8988T (cell line): Measurements from ENCODE around the gene GSK3B.
"Not testable (repeated sequence)": the region's sequence is repeated elsewhere in the genome, so short reads cannot be mapped to it uniquely, and the experiment has no call there.

Source experiments
- DNase-seq: peaks from one replicate; pipeline ENCODE4 v3.0.0; 2011

GSK3B gene

DNA sequence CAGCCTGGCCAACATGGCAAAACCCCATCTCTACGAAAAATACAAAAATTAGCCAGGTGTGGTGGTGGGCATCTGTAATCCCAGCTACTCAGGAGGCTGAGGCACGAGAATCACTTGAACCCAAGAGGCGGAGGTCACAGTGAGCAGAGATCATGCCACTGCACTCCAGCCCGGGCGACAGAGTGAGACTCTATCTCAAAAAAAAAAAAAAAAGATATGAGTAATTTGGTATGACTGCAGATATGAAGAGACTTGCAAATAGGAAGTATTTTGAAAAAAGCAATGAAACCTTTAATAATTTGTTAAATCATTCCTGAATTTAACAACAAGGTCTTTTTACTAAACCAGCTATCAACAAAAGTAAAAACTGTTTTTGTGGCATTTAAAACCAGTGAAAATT, 42.7 kb downstream of the GSK3B start:
- not testable (repeated sequence) for DNase-seq

DNA sequence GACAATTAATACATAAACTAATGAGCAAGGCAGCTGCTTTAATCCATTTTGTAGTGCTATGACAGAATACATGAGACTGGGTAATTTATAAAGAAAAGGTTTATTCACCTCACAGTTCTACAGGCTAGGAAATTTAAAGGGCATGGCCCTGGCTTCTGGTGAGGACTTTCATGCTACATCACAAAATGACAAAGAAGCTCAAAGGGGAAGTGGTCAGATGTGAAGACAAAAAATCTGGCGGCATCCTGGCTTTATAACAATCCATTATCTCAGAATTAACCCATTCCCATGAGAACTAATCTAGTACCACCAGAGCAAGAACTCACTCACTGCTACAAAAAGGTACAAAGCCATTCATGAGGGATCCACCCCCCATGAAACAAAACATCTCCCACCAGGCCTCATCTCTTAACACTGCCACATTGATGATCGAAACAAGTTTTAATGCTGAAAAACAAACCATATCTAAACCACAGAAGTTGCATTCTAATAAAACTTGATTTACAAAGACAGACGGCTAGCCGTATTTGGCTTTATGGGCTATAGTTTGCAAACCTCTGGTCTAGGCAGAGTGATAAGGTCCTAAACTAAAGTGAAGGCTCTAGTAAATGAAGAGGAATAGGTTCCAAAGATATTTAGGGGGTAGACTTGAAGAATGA, 44.2 kb downstream of the GSK3B start:
- no peak for DNase-seq

GRCh38 chr3:120049072-120049471, 45.2 kb downstream of the GSK3B start:
- no peak for DNase-seq

GRCh38 chr3:120048355-120049041, 45.7 kb downstream of the GSK3B start:
- DNase-seq, result no peak

GRCh38 chr3:120047686-120048085, 46.6 kb downstream of the GSK3B start:
- no peak for DNase-seq

- no peak for DNase-seq
These were observed 53.4 kb downstream of the GSK3B start for GRCh38 chr3:120040813-120041377.

- DNase-seq, result no peak
These were observed 54.3 kb downstream of the GSK3B start for GRCh38 chr3:120039642-120040610.

GRCh38 chr3:120033596-120033995, 60.7 kb downstream of the GSK3B start:
- no peak for DNase-seq

- DNase-seq, result no peak
These were observed 62.7 kb downstream of the GSK3B start for GRCh38 chr3:120031561-120031960.

- no peak for DNase-seq
These were observed 64.5 kb downstream of the GSK3B start for GRCh38 chr3:120029749-120030148.

GRCh38 chr3:120028271-120029047, 65.8 kb downstream of the GSK3B start:
- DNase-seq, result no peak

DNA sequence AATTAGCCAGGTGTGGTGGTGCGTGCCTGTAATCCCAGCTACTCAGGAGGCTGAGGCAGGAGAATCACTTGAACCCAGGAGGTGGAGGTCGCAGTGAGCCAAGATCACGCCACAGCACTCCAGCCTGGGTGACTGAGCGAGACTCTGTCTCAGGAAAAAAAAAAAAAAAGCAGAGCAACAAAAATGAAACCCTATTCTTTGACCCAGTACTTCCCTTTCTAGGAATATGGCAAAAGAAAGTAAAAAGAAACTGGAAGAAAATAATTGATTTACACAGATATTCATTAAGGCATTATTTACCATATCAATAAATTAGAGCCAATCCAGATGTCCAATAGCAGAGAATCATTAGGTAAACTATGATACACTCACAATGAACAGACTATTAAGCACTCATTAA, 67.0 kb downstream of the GSK3B start:
- no peak for DNase-seq

DNA sequence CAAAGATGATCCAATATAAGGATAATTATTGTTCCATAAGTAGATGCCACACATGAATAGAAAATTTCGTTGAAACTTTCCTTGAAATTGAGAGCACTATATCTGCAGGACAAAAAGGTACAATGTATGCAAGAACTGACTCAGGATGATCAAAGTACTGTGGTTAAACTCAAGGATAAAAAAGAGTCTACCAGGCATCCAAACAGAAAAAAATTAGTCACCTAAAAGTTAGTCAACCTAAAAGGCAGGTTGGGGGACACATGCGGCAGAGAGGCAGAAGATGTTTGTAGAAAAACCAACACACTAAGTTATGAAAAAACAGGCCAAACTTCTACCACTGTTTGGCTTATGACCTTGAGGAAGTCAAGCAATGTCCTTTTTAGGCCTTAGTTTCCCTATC, 68.7 kb downstream of the GSK3B start:
- DNase-seq, result no peak

GRCh38 chr3:120024103-120024502, 70.1 kb downstream of the GSK3B start:
- DNase-seq, result no peak

DNA sequence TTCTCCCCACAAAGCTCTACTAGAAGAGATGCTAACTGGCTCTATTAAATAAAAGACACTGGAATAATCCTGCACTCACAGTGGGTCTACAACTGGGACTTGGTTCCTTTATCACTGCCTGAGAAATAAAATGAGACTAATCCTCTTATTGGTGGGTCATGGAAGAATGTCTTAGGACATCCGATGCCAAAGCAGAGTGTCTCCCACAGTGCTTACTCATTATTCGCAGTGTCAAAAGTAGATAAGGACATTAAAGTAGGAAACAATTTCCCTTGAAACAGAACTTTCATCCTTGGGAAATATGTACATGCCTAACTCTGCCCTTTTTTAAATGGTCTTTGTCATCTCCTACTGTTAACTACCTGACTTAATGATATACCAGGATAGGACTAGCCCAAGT, 71.5 kb downstream of the GSK3B start:
- DNase-seq, result no peak

- DNase-seq, result no peak
These were observed 72.7 kb downstream of the GSK3B start for GRCh38 chr3:120021523-120021922.

GRCh38 chr3:120018299-120018698, 75.9 kb downstream of the GSK3B start:
- no peak for DNase-seq

- no peak for DNase-seq
These were observed 76.6 kb downstream of the GSK3B start for GRCh38 chr3:120017692-120018091.

DNA sequence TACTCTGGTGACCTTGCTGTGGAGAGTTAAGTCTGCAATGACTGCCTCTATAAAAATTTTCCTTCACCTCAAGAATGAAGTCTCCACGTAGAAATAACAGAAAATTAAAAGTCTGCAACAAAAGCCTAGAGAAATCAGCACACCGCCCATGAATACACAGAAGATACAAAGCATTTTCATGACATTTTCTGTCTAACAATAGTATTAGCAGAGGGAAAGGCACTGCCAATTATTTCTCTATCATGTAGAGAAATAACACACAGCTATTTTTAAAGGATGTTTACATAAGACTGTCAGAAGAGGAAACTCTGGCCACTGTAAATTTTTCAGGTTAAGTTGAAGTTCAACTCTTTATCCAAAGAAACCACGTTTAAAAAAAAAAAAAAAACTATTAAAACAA, 80.8 kb downstream of the GSK3B start:
- no peak for DNase-seq

DNA sequence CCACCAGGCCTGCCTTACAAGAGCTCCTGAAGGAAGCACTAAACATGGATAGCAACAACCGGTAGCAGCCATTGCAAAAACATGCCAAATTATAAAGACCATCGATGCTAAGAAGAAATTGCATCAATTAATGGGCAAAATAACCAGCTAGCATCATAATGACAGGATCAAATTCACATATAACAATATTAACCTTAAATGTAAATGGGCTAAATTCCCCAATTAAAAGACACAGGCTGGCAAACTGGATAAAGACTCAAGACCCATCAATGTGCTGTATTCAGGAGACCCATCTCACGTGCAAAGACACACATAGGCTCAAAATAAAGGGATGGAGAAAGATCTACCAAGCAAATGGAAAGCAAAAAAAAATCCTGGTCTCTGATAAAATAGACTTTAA, 88.5 kb downstream of the GSK3B start:
- not testable (repeated sequence) for DNase-seq

DNA sequence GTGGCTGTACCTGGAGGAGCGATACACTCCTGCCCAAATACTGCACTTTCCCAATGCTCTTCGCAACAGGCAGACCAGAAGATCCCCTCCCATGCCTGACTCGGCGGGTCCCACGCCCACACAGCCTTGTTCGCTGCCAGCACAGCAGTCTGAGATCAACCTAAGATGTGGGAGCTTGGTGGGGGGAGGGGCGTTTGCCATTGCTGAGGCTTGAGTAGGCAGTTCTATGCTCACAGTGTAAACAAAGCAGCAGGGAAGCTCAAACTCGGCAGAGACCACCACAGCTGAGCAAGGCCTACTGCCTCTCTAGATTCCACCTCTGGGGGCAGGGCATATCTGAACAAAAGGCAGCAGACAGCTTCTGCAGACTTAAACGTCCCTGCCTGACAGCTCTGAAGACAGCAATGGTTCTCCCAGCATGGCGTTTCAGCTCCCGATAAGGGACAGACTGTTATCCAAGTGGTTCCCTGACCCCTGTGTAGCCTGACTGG, 90.2 kb downstream of the GSK3B start:
- DNase-seq, result not testable (repeated sequence)

- DNase-seq, result no peak
These were observed 96.1 kb downstream of the GSK3B start for GRCh38 chr3:119998166-119998565.
